Hepatocyte (in vitro differentiated cells): ENCODE measurements around the gene TCEANC2.

ENCODE experiments used
- EZH2 ChIP-seq: fragments of 200-600 bp; sonication (generic); IDR thresholded peaks from 2 replicates; pipeline ENCODE4 v1.6.1; 2016; ENCODE audit warnings: antibody characterized with exemption, mild to moderate bottlenecking, borderline replicate concordance
- EZH2phosphoT487 ChIP-seq: fragments of 200-600 bp; sonication (generic); IDR thresholded peaks from one replicate; pipeline ENCODE4 v1.6.1; 2018; ENCODE audit warnings: antibody characterized with exemption, mild to moderate bottlenecking, low read depth, moderate library complexity; ENCODE audit not compliant: unreplicated experiment, severe bottlenecking
- TF ChIP-seq, protein P1 (sequence below): fragments of 200-600 bp; sonication (generic); IDR thresholded peaks from 2 replicates; pipeline ENCODE4 v1.5.1; 2016; ENCODE audit warnings: antibody characterized with exemption, mild to moderate bottlenecking; ENCODE audit not compliant: poor library complexity

DNA sequence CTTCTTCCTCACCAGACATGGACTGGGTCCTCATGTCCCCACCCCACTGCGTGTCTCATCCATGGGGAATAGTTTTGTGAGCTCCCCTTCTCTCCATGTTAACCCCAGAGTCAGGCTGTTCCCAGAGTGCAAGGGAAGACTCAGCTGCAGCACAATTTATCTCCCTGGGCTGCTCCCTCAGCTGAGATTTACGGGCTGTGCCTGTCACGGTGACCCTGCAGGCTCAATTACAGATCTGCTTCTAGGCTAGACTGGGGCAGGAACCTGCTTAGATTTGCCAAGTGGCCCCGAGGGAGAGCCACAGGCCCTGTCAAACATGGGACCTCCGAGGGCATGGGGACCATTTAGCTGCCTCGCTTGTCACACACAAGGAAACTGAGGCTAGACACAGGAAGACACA lies 61.5 kb downstream of the TCEANC2 start:
- TF ChIP-seq, protein P1, sequence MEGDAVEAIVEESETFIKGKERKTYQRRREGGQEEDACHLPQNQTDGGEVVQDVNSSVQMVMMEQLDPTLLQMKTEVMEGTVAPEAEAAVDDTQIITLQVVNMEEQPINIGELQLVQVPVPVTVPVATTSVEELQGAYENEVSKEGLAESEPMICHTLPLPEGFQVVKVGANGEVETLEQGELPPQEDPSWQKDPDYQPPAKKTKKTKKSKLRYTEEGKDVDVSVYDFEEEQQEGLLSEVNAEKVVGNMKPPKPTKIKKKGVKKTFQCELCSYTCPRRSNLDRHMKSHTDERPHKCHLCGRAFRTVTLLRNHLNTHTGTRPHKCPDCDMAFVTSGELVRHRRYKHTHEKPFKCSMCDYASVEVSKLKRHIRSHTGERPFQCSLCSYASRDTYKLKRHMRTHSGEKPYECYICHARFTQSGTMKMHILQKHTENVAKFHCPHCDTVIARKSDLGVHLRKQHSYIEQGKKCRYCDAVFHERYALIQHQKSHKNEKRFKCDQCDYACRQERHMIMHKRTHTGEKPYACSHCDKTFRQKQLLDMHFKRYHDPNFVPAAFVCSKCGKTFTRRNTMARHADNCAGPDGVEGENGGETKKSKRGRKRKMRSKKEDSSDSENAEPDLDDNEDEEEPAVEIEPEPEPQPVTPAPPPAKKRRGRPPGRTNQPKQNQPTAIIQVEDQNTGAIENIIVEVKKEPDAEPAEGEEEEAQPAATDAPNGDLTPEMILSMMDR: no peak
- no peak for TF ChIP-seq EZH2phosphoT487
- TF ChIP-seq EZH2: no peak
